Thyroid gland (tissue), 4 donors: ENCODE data around the gene NDUFA7. TPM values are rescaled to one million over a fixed set of nuclear protein-coding genes. Genes with fewer than 3 reads are reported as not detected.

ENCODE experiments used
- DNase-seq, 2 donors: peaks; one replicate each; pipeline ENCODE4 v3.0.0-alpha.2; 2019
- H3K27ac ChIP-seq, 3 donors: fragments of 200-600 bp; sonication (generic); 1 replicate in 2 of 3; 2 replicates in 1 of 3; pipeline ENCODE4 v1.5.1; 2016 to 2019; ENCODE audit warnings: mild to moderate bottlenecking in 1 of 3, moderate library complexity in 1 of 3
- H3K27me3 ChIP-seq: fragments of 200-600 bp; sonication (generic); one replicate; pipeline ENCODE4 v1.5.1; 2019
- H3K36me3 ChIP-seq, 2 donors: fragments of 200-600 bp; sonication (generic); one replicate each; pipeline ENCODE4 v1.5.1; 2016 to 2019
- H3K4me1 ChIP-seq, 2 donors: fragments of 200-600 bp; sonication (generic); one replicate each; pipeline ENCODE4 v1.5.1; 2017 to 2019
- H3K4me3 ChIP-seq, 3 donors: fragments of 200-600 bp; sonication (generic); replicated peaks in 1 of 3; 1 replicate in 2 of 3; 2 replicates in 1 of 3; pipeline ENCODE4 v1.5.1; 2016; ENCODE audit warnings: mild to moderate bottlenecking in 1 of 3
- H3K9me3 ChIP-seq: fragments of 200-600 bp; sonication (generic); one replicate; pipeline ENCODE4 v1.5.1; 2017
- CTCF ChIP-seq, 6 experiments: fragments of 200-600 bp in 3 of 6; fragments of 450-650 bp in 3 of 6; sonication (generic) in 3 of 6; IDR thresholded peaks; one replicate each; pipeline ENCODE4 v1.5.1; 2016 to 2019; ENCODE audit warnings: antibody characterized with exemption in 6 of 6, mild to moderate bottlenecking in 2 of 6, inconsistent platforms in 1 of 6, moderate library complexity in 1 of 6
- POLR2A ChIP-seq, 2 donors: fragments of 450-650 bp; IDR thresholded peaks; one replicate each; pipeline ENCODE4 v1.6.1; 2017; ENCODE audit warnings: antibody characterized with exemption in 2 of 2, mild to moderate bottlenecking in 2 of 2, moderate library complexity in 1 of 2
- WGBS, 2 donors: methylation state at CpG; one replicate each; pipeline ENCODE4 v1.1.5; 2017; 5-methylcytosine and 5-hydroxymethylcytosine counted together
- intact Hi-C: fragments of 100-400 bp; cut with DNase I; formaldehyde crosslinking; loops from one replicate; pipeline ENCODE4 v1.15.1; 2023
- total RNA-seq, 4 donors: library from RNA; depleted of rRNA; stranded (reverse); fragments of >200 nt; gene quantifications; one replicate each; pipeline ENCODE4 v1.2.3, GENCODE V29; 2016

Gene NDUFA7
- total RNA-seq, 4 donors from 2014 or later = 3.8 to 39.7 (median 17.0) TPM

GRCh38 chr19:8329996-8330395, 8.8 kb upstream of the NDUFA7 start:
- no peak overlapping the region for H3K27ac ChIP-seq

GRCh38 chr19:8325454-8325853, 4.3 kb upstream of the NDUFA7 start:
- H3K4me1 ChIP-seq = peaks cover 18 to 37% of the 10 kb centered on the region in 2 donors
- TF ChIP-seq CTCF (IDR thresholded peaks at IDR 0.05) = no peak
- no peak for TF ChIP-seq POLR2A (IDR thresholded peaks at IDR 0.05)
- H3K9me3 ChIP-seq = no peaks in the 10 kb centered on the region
- no peaks in the 10 kb centered on the region for H3K27me3 ChIP-seq
- no peak for DNase-seq
- no peaks in the 10 kb centered on the region for H3K36me3 ChIP-seq
- no peak overlapping the region for H3K4me3 ChIP-seq
- WGBS, 2 donors = 89 to 95% methylated on average over 3 of the region's 3 CpGs
- intact Hi-C loops = no loop called here
- H3K27ac ChIP-seq = no peak overlapping the region

More at GRCh38 chr19:8329996-8330395, 8.8 kb upstream of the NDUFA7 start:
- no peak for TF ChIP-seq POLR2A (IDR thresholded peaks at IDR 0.05)
- no peak for TF ChIP-seq CTCF (IDR thresholded peaks at IDR 0.05)
- H3K27me3 ChIP-seq = no peaks in the 10 kb centered on the region
- no peaks in the 10 kb centered on the region for H3K36me3 ChIP-seq
- DNase-seq = no peak
- no peak overlapping the region for H3K4me3 ChIP-seq
- H3K9me3 ChIP-seq = no peaks in the 10 kb centered on the region
- H3K4me1 ChIP-seq = peaks cover 2 to 25% of the 10 kb centered on the region in 2 donors
- intact Hi-C loops = loop anchor here (10.0 kb wide), 1 partner anchor 255 kb away; no protein-coding TSS in a partner anchor
- 83 to 88% methylated on average over 3 of the region's 3 CpGs for WGBS, 2 donors

DNA sequence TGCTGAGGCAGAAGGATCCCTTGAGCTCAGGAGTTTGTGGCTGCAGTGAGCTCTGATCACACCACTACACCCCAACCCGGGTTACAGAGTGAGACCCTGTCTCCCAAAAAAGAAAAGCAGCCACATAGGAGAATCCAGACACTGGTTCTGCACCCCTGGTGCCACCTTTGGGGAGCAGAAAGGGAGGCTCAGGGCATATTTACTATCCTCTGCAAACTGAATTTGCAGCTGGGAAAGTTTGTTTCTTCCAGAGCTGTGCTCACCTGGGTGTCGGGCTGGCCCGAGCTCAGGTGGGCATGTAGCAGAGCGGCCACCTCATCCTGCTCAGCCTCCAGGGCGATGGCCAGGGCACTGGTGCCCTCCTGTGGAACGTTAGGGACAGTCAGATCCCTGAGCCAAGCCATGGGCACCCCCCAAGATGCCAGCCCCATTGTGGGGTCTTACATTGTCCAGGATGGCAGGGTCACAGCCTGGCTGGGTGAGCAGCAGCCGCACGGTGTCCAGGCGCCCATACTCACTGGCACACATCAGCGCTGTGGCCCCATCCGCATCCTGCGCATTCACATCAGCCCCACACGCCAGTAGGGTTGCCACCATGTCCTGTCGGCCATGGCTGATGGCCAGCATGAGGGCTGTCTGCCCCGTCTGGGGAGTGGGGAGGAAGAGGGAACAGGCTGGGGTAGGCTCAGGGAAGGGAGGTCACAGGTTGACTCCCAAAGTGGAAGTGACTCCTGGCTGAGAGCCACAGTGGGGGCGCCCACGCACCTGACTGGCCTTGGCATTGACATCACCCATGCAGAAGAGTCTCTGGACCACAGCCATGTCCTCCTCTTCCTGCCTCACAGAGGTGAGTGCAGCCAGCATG, 3.2 kb upstream of the NDUFA7 start:
- TF ChIP-seq POLR2A (IDR thresholded peaks at IDR 0.05) (no peak), CTCF (IDR thresholded peaks at IDR 0.05) (no peak)
- intact Hi-C loops = no loop called here
- WGBS, 2 donors = 69 to 70% methylated on average over 13 to 17 of the region's 17 CpGs
- Histone ChIP-seq H3K4me3 (no peak overlapping the region), H3K36me3 (no peaks in the 10 kb centered on the region), H3K4me1 (peaks cover 27 to 45% of the 10 kb centered on the region in 2 donors), H3K27me3 (no peaks in the 10 kb centered on the region), H3K27ac (peak overlapping the region in 2 of 3 donors; percentile 4 to 65), H3K9me3 (no peaks in the 10 kb centered on the region)
- DNase-seq = peak; percentile 87 to 88

GRCh38 chr19:8323781-8324185, 2.6 kb upstream of the NDUFA7 start:
- Histone ChIP-seq H3K27ac (no peak overlapping the region), H3K36me3 (no peaks in the 10 kb centered on the region), H3K9me3 (no peaks in the 10 kb centered on the region), H3K4me1 (peaks cover 27 to 45% of the 10 kb centered on the region in 2 donors), H3K4me3 (no peak overlapping the region), H3K27me3 (no peaks in the 10 kb centered on the region)
- no peak for TF ChIP-seq POLR2A (IDR thresholded peaks at IDR 0.05)
- TF ChIP-seq CTCF (IDR thresholded peaks at IDR 0.05) = no peak
- WGBS, 2 donors = 89 to 100% methylated on average over 1 of the region's 1 CpG
- no peak for DNase-seq
- intact Hi-C loops = no loop called here

- no peaks in the 10 kb centered on the region for H3K36me3 ChIP-seq
- no peak for DNase-seq
- intact Hi-C loops = no loop called here
- peaks cover 27 to 45% of the 10 kb centered on the region in 2 donors for H3K4me1 ChIP-seq
- no peaks in the 10 kb centered on the region for H3K9me3 ChIP-seq
- TF ChIP-seq CTCF (IDR thresholded peaks at IDR 0.05) (no peak), POLR2A (IDR thresholded peaks at IDR 0.05) (no peak)
- no peaks in the 10 kb centered on the region for H3K27me3 ChIP-seq
- 70% methylated on average over 6 to 7 of the region's 7 CpGs for WGBS, 2 donors
- H3K4me3 ChIP-seq = peak overlapping the region in 1 of 3 donors; percentile 92
- peak overlapping the region in 2 of 3 donors; percentile 3 to 85 for H3K27ac ChIP-seq
These were observed 1.4 kb upstream of the NDUFA7 start for GRCh38 chr19:8322638-8322997.
